Caco-2 (cell line): Measurements from ENCODE around the gene AGAP1. TPM values are rescaled to one million over a fixed set of nuclear protein-coding genes. Genes with fewer than 3 reads are reported as not detected.

Source experiments
- BruUV-seq: library from RNA; stranded (reverse); fragments of 400-500 nt; replicated peaks from 2 replicates; lab custom pipeline; 2021; lab: Mats Ljungman, UMichigan
- CTCF ChIA-PET: fragments of 300-600 bp; sonication (Branson Sonifier 250); formaldehyde crosslinking; loops from one replicate; lab custom pipeline; 2022; ENCODE audit warnings: antibody characterized with exemption; lab: Charles Lee
- POLR2A ChIA-PET: fragments of 300-600 bp; sonication (Branson Sonifier 250); formaldehyde crosslinking; loops from one replicate; lab custom pipeline; 2022; ENCODE audit warnings: antibody characterized with exemption; lab: Charles Lee
- DNase-seq, 2 experiments: peaks; one replicate each; pipeline versions ENCODE4 v3.0.0 to v3.0.0-alpha.2; 2020 to 2022
- H3K27me3 ChIP-seq: replicated peaks from 2 replicates; pipeline ENCODE4 v1.6.0; 2011; ENCODE audit warnings: low read length; ENCODE audit not compliant: control insufficient read depth, insufficient read depth
- H3K36me3 ChIP-seq: 2 replicates; pipeline ENCODE4 v1.5.1; 2011; ENCODE audit warnings: low read length; ENCODE audit not compliant: control insufficient read depth, insufficient read depth
- H3K4me1 ChIP-seq: fragments of 250-450 bp; sonication (Bioruptor Pico); 2 replicates; pipeline ENCODE4 v1.5.1; 2020; ENCODE audit warnings: mild to moderate bottlenecking
- H3K4me3 ChIP-seq: 2 replicates; pipeline ENCODE4 v1.5.1; 2011; ENCODE audit warnings: low read depth, mild to moderate bottlenecking, control low read depth, low read length
- H3K9me3 ChIP-seq: fragments of 250-450 bp; sonication (Bioruptor Pico); 2 replicates; pipeline ENCODE4 v1.5.1; 2020; ENCODE audit warnings: mild to moderate bottlenecking, moderate library complexity
- H3K27ac Mint-ChIP-seq: one replicate; pipeline ENCODE4 v1.8.0; 2022; ENCODE audit warnings: mixed read lengths; ENCODE audit not compliant: unreplicated experiment
- H3K27me3 Mint-ChIP-seq: one replicate; pipeline ENCODE4 v1.8.0; 2022; ENCODE audit warnings: mixed read lengths; ENCODE audit not compliant: insufficient read depth, unreplicated experiment
- H3K36me3 Mint-ChIP-seq: one replicate; pipeline ENCODE4 v1.8.0; 2022; ENCODE audit warnings: mild to moderate bottlenecking, mixed read lengths; ENCODE audit not compliant: insufficient read depth, unreplicated experiment
- H3K4me1 Mint-ChIP-seq: one replicate; pipeline ENCODE4 v1.8.0; 2022; ENCODE audit warnings: low read depth, mixed read lengths; ENCODE audit not compliant: unreplicated experiment
- H3K4me3 Mint-ChIP-seq: one replicate; pipeline ENCODE4 v1.8.0; 2022; ENCODE audit warnings: mild to moderate bottlenecking, moderate library complexity, mixed read lengths; ENCODE audit not compliant: unreplicated experiment
- H3K9me3 Mint-ChIP-seq: one replicate; pipeline ENCODE4 v1.8.0; 2022; ENCODE audit warnings: mixed read lengths; ENCODE audit not compliant: unreplicated experiment
- CTCF ChIP-seq, 2 experiments: fragments of 200-600 bp in 1 of 2; IDR thresholded peaks; 1 replicate in 1 of 2; 2 replicates in 1 of 2; pipeline versions ENCODE4 v1.5.1 to v1.8.0; 2011 to 2022; ENCODE audit warnings: antibody characterized with exemption in 1 of 2, control low read depth in 1 of 2, inconsistent platforms in 1 of 2, low read depth in 1 of 2, low read length in 1 of 2, mild to moderate bottlenecking in 1 of 2, moderate library complexity in 1 of 2; ENCODE audit not compliant: insufficient read depth in 1 of 2, severe bottlenecking in 1 of 2, unreplicated experiment in 1 of 2
- intact Hi-C: fragments of 100-400 bp; cut with micrococcal nuclease; formaldehyde crosslinking; loops from one replicate; pipeline ENCODE4 v1.10.0; 2022; ENCODE audit not compliant: unreplicated experiment
- total RNA-seq: library from RNA; stranded (reverse); gene quantifications from 2 replicates; pipeline ENCODE4 v1.2.3, GENCODE V29; 2022

The AGAP1 gene
- total RNA-seq, 1 experiment from 2014 or later, result 41.7 TPM

- Histone ChIP-seq H3K36me3 (no peaks in the 10 kb centered on the region), H3K4me1 (no peaks in the 10 kb centered on the region), H3K27me3 (no peaks in the 10 kb centered on the region), H3K9me3 (no peaks in the 10 kb centered on the region), H3K4me3 (no peak overlapping the region)
- ChIA-PET CTCF (interaction anchor here (1.2 to 2.1 kb wide), 2 partner anchors 19 to 117 kb away, joined by 5 to 14 read pairs; no protein-coding TSS in a partner anchor), POLR2A (no interaction called here)
- intact Hi-C loops, result loop anchor here (5.0 kb wide), 2 partner anchors 54 to 414 kb away; no protein-coding TSS in a partner anchor
- no peaks in the 10 kb centered on the region for H3K27me3 Mint-ChIP-seq
- no peak overlapping the region for H3K4me3 Mint-ChIP-seq
- TF ChIP-seq CTCF (IDR thresholded peaks at IDR 0.05; ENCODE audit: insufficient read depth in 1 of 2, low read depth in 1 of 2, low read length in 1 of 2, severe bottlenecking in 1 of 2, unreplicated experiment in 1 of 2), result no peak
- no peaks in the 10 kb centered on the region for H3K9me3 Mint-ChIP-seq
- no peaks in the 10 kb centered on the region for H3K4me1 Mint-ChIP-seq
- H3K27ac Mint-ChIP-seq, result no peak overlapping the region
- BruUV-seq, result no TSS peak
- DNase-seq, result no peak
- H3K36me3 Mint-ChIP-seq, result peaks cover 7% of the 10 kb centered on the region
Measured at GRCh38 chr2:235550946-235551345, 57.1 kb downstream of the AGAP1 start.

GRCh38 chr2:235551965-235552364 lies 58.1 kb downstream of the AGAP1 start:
- Histone ChIP-seq H3K36me3 (no peaks in the 10 kb centered on the region), H3K9me3 (no peaks in the 10 kb centered on the region), H3K4me3 (no peak overlapping the region), H3K27me3 (no peaks in the 10 kb centered on the region), H3K4me1 (no peaks in the 10 kb centered on the region)
- Mint-ChIP-seq H3K4me3 (no peak overlapping the region), H3K27ac (peak overlapping the region; percentile 45), H3K4me1 (no peaks in the 10 kb centered on the region), H3K27me3 (no peaks in the 10 kb centered on the region), H3K9me3 (no peaks in the 10 kb centered on the region), H3K36me3 (peaks cover 7% of the 10 kb centered on the region)
- intact Hi-C loops, result loop anchor here (5.0 kb wide), 2 partner anchors 55 to 415 kb away; no protein-coding TSS in a partner anchor
- CTCF ChIA-PET, result interaction anchor here (0.5 to 2.1 kb wide), 8 partner anchors 20 to 416 kb away, joined by 3 to 14 read pairs (median 4); no protein-coding TSS in a partner anchor
- POLR2A ChIA-PET, result interaction anchor here (0.6 kb wide), 1 partner anchor 59 kb away, joined by 3 read pairs; no protein-coding TSS in a partner anchor
- DNase-seq, result peak; percentile 65
- peak; percentile 40 to 75 for TF ChIP-seq CTCF (IDR thresholded peaks at IDR 0.05; ENCODE audit: insufficient read depth in 1 of 2, low read depth in 1 of 2, low read length in 1 of 2, severe bottlenecking in 1 of 2, unreplicated experiment in 1 of 2)
- BruUV-seq, result no TSS peak

GRCh38 chr2:235552671-235553070 lies 58.8 kb downstream of the AGAP1 start:
- no TSS peak for BruUV-seq
- H3K9me3 ChIP-seq, result no peaks in the 10 kb centered on the region
- intact Hi-C loops, result loop anchor here (5.0 kb wide), 2 partner anchors 55 to 415 kb away; no protein-coding TSS in a partner anchor
- no peak for TF ChIP-seq CTCF (IDR thresholded peaks at IDR 0.05; ENCODE audit: insufficient read depth in 1 of 2, low read depth in 1 of 2, low read length in 1 of 2, severe bottlenecking in 1 of 2, unreplicated experiment in 1 of 2)
- POLR2A ChIA-PET, result no interaction called here
- no peak overlapping the region for H3K4me3 ChIP-seq
- Mint-ChIP-seq H3K27ac (no peak overlapping the region), H3K4me3 (no peak overlapping the region), H3K27me3 (no peaks in the 10 kb centered on the region), H3K9me3 (no peaks in the 10 kb centered on the region), H3K36me3 (peaks cover 7% of the 10 kb centered on the region), H3K4me1 (no peaks in the 10 kb centered on the region)
- H3K4me1 ChIP-seq, result no peaks in the 10 kb centered on the region
- H3K27me3 ChIP-seq, result no peaks in the 10 kb centered on the region
- no peaks in the 10 kb centered on the region for H3K36me3 ChIP-seq
- no peak for DNase-seq
- CTCF ChIA-PET, result interaction anchor here (1.3 to 2.1 kb wide), 2 partner anchors 41 to 119 kb away, joined by 8 to 14 read pairs; no protein-coding TSS in a partner anchor
